GM19395 (cell line): ENCODE data around the gene TRIP13.
"Not testable (repeated sequence)": the region's sequence is repeated elsewhere in the genome, so short reads cannot be mapped to it uniquely, and the experiment has no call there.

Experiments used
- ATAC-seq: cut with Tn5 transposase; IDR thresholded peaks from one replicate; pipeline ENCODE4 v1.9.1; 2021; ENCODE audit warnings: mild to moderate bottlenecking, moderate library complexity; ENCODE audit not compliant: unreplicated experiment

The TRIP13 gene

GRCh38 chr5:916441-917293 lies 24.0 kb downstream of the TRIP13 start:
- ATAC-seq: no peak

GRCh38 chr5:918717-919116 lies 26.0 kb downstream of the TRIP13 start:
- ATAC-seq: not testable (repeated sequence)

DNA sequence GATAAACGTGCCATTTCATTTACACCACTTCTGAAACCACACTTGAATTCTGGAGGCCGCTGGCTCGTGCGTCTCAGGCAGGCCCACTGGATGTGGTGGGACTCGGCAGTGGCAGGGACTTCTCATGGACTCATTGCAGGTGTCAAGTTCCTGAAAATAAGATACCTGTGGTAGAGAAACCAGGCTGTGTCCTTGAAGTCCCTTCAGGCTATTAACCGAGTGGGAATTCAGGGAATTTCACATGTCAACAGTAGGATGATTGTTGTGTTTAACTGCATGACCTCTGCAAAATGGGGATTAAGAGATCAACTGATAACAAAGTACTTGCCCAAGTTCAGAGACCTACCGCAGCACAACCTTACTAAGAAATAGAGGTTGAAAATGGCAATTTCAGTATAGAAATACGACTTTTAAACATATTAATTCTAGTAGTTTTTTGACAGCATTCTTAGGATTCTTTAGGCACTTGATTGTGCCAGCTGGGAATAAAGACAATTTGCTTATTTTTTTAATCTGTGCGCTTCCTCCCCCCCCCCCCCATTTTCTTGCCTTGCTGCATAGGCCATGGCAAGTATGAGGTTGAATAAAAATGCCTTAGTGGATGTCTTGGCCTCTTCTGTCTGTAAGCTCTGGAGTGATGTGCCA lies 26.8 kb downstream of the TRIP13 start:
- ATAC-seq: no peak

- ATAC-seq: no peak
Observed at GRCh38 chr5:920321-920720, 27.6 kb downstream of the TRIP13 start.

DNA sequence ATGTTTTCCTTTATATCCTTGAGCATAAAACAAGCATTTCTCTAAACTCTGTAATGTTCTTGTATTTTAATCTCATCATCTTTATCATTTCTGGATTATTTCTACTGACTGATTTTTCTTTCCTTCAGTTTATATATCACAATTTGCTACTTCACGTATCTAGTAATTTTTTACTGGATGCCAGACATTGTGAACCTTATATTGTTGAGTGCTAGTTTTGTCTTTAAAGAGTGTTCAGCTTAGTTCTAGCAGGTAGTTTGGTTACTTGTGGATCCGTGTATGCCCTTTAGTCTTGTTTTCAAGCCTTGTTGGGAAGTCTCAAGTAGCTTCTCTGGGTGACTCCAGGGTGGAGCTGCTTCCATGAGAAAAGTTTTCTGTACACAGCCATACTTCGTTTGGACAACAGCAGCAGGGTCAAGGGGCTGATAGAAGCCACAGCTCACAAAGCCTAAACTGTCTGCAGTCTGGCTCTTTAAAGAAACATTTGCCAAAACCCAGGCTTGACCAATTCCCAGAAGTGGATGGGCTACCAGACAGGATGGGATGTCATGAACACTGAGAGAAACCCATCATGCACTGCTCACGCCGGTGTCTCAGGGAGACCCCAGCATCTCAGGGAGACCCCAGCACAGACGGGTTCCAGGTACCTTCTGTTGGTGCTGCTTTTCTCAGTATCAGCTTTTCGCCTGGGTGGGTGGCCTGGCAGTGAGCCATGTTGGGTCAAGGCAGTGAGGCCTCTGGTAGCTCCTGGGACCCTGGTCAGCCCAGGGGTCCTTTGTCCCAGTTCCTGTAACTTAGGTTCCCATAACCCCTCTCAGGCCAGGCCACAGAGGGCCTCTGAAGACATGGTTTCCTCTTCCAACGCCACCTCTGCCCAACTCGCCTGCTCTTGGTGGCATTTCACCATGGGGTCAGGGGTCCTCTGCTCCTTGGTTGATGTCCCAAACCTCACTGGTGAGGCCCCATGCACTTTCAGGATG lies 29.1 kb downstream of the TRIP13 start:
- ATAC-seq: no peak

- ATAC-seq: no peak
Observed at GRCh38 chr5:922436-923280, 30.0 kb downstream of the TRIP13 start.

DNA sequence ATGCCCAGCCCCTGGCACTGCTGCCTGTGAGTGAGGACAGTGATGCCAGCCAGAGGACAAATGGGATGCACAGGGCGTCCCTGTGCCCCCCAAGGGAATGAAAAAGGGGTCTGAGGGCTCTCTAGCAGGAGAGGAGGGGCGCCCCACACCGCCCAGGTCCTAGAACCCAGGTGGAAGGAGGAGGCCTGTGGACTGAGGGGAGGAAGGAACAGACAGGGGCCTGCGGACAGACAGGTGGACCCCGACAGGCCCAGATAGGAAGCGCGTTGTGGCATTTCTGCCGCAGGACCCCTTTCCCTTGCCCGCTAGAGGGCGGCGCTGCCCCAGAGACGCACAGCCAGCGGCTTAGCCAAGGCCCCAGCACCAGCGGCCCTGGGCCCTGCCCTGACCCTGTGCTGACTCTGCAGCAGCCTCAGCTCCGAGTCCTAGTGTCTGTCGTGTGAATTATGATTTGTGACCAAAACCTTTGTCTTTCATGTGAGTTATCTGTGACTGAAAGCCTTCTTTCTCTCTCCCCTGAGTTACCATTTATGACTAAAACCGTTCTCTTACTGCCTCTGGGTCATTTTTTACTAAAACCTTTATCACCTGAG lies 30.7 kb downstream of the TRIP13 start:
- peak; percentile 76 for ATAC-seq

- no peak for ATAC-seq
Observed at GRCh38 chr5:926417-927171, 33.9 kb downstream of the TRIP13 start.

DNA sequence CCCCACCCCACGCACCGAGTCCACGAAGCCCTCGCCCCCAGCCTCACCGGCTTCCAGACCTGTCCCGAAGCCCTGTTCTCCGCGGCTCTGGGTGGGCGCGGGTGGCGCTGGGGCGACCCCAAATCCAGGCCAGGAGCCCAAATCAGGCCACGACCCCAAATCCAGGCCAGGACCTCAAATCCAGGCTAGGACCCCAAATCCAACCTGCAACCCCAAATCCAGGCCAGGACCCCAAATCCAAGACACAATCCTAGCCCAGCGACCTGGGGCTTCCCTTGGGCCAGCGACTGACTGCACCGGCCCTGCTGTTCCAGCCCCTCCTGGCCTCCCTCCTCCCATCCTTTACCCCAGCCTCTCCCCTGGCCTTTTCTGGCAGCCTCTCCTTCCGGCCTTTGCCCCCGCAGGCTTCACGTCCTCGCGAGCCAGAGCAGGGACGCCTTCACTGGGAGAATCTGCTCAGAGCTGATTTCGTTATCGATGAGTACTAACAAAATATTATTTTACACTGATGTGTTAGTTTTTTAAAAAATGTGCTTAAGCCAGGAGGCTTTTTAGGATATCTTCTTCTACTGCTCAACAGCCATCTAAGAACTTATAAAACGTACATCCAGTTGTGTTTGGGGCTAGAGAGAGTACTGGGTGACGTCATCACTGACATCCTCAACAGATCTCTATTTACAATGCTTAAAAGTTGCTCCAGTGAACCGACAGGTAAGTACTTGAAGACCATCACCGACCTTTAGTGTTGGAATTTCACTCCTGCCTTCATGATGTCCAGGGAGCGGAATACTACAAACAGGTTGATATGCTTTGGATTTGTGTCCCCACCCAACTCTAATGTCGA lies 34.7 kb downstream of the TRIP13 start:
- no peak for ATAC-seq

- ATAC-seq: not testable (repeated sequence)
Observed at GRCh38 chr5:929182-929581, 36.5 kb downstream of the TRIP13 start.

- no peak for ATAC-seq
Observed at GRCh38 chr5:929596-929995, 36.9 kb downstream of the TRIP13 start.

GRCh38 chr5:930866-931265 lies 38.2 kb downstream of the TRIP13 start:
- ATAC-seq: no peak

GRCh38 chr5:931570-932145 lies 39.0 kb downstream of the TRIP13 start:
- ATAC-seq: no peak

- ATAC-seq: no peak
Observed at GRCh38 chr5:932151-932627, 39.5 kb downstream of the TRIP13 start.

GRCh38 chr5:932628-933250 lies 40.1 kb downstream of the TRIP13 start:
- ATAC-seq: no peak

- ATAC-seq: no peak
Observed at GRCh38 chr5:933251-933861, 40.7 kb downstream of the TRIP13 start.

DNA sequence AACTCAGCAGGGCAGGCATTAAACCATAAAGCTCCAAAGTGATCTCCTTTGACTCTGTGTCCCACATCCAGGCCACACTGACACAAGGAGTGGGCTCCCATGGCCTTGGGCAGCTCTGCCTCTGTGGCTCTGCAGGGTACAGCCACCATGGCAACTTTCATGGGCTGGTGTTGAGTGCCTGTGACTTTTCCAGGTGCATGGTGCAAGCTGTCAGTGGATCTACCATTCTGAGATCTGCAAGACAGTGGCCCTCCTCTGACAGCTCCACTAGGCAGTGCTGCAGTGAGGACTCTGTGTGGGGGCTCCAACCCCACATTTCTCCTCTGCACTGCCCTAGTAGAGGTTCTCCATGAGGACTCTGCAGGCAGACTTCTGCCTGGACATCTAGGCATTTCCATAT lies 41.3 kb downstream of the TRIP13 start:
- not testable (repeated sequence) for ATAC-seq
